Mammary epithelial cell (primary cell): ENCODE results near the gene FAM53A.

Source experiments
- CTCF ChIP-seq, 2 donors: IDR thresholded peaks in 1 of 2; conservative IDR thresholded peaks in 1 of 2; 2 replicates each; pipeline ENCODE4 v1.5.1; 2011 to 2012; ENCODE audit warnings: inconsistent platforms in 2 of 2, low read length in 2 of 2, mild to moderate bottlenecking in 2 of 2, control low read depth in 1 of 2, low read depth in 1 of 2; ENCODE audit not compliant: insufficient read depth in 1 of 2; ENCODE audit errors: extremely low read depth in 1 of 2
- EZH2 ChIP-seq: IDR thresholded peaks from 2 replicates; pipeline ENCODE4 v1.6.1; 2012; ENCODE audit warnings: low read length, inconsistent platforms, borderline replicate concordance

GRCh38 chr4:1624519-1624910, 59.6 kb downstream of the FAM53A start:
- TF ChIP-seq EZH2 (no peak), CTCF (conservative IDR thresholded peaks at IDR 0.05 in 1 of 2, IDR thresholded peaks at IDR 0.05 in 1 of 2; ENCODE audit: extremely low read depth in 1 of 2, insufficient read depth in 1 of 2, low read depth in 1 of 2, low read length in 2 of 2) (no peak)
